Lower leg skin (tissue), 4 donors: ENCODE results near the gene FHL2. TPM values are rescaled to one million over a fixed set of nuclear protein-coding genes. Genes with fewer than 3 reads are reported as not detected.
"Not testable (repeated sequence)": the region's sequence is repeated elsewhere in the genome, so short reads cannot be mapped to it uniquely, and the experiment has no call there.

Experiments
- DNase-seq, 2 donors: peaks; one replicate each; pipeline ENCODE4 v3.0.0-alpha.2; 2019; ENCODE audit warnings: low spot score in 2 of 2
- H3K4me3 ChIP-seq: fragments of 200-600 bp; sonication (generic); 2 replicates; pipeline ENCODE4 v1.5.1; 2017; ENCODE audit warnings: mild to moderate bottlenecking, low read depth; ENCODE audit not compliant: poor library complexity, severe bottlenecking
- POLR2A ChIP-seq, 2 donors: fragments of 450-650 bp; IDR thresholded peaks; one replicate each; pipeline ENCODE4 v1.6.1; 2016 to 2017; ENCODE audit warnings: antibody characterized with exemption in 2 of 2, mild to moderate bottlenecking in 1 of 2, moderate library complexity in 1 of 2
- WGBS, 2 donors: methylation state at CpG; one replicate each; pipeline ENCODE4 v1.1.5; 2018; 5-methylcytosine and 5-hydroxymethylcytosine counted together
- intact Hi-C: fragments of 100-400 bp; cut with DNase I; formaldehyde crosslinking; loops from one replicate; pipeline ENCODE4 v1.15.0; 2023; ENCODE audit warnings: low total_unique reads
- total RNA-seq, 4 donors: library from RNA; depleted of rRNA; stranded (reverse); fragments of >200 nt; gene quantifications; one replicate each; pipeline ENCODE4 v1.1.0, GENCODE V29; 2016
- TF ChIP-seq, protein P1 (sequence below), 3 donors: fragments of 450-650 bp; IDR thresholded peaks; one replicate each; pipeline ENCODE4 v1.5.1; 2016; ENCODE audit warnings: antibody characterized with exemption in 3 of 3, mild to moderate bottlenecking in 3 of 3, moderate library complexity in 2 of 3

Gene FHL2
- total RNA-seq, 4 donors from 2014 or later: 48.3 to 67.3 (median 49.3) TPM

GRCh38 chr2:105427485-105427884 lies 28.6 kb upstream of the FHL2 start:
- H3K4me3 ChIP-seq: no peak overlapping the region
- no peak for TF ChIP-seq POLR2A (IDR thresholded peaks at IDR 0.05)
- TF ChIP-seq, protein P1, sequence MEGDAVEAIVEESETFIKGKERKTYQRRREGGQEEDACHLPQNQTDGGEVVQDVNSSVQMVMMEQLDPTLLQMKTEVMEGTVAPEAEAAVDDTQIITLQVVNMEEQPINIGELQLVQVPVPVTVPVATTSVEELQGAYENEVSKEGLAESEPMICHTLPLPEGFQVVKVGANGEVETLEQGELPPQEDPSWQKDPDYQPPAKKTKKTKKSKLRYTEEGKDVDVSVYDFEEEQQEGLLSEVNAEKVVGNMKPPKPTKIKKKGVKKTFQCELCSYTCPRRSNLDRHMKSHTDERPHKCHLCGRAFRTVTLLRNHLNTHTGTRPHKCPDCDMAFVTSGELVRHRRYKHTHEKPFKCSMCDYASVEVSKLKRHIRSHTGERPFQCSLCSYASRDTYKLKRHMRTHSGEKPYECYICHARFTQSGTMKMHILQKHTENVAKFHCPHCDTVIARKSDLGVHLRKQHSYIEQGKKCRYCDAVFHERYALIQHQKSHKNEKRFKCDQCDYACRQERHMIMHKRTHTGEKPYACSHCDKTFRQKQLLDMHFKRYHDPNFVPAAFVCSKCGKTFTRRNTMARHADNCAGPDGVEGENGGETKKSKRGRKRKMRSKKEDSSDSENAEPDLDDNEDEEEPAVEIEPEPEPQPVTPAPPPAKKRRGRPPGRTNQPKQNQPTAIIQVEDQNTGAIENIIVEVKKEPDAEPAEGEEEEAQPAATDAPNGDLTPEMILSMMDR (IDR thresholded peaks at IDR 0.05): no peak
- intact Hi-C loops: no loop called here
- no peak for DNase-seq
- WGBS, 2 donors: 66 to 73% methylated on average over 4 of the region's 4 CpGs

GRCh38 chr2:105426626-105427292 lies 27.9 kb upstream of the FHL2 start:
- no peak for TF ChIP-seq POLR2A (IDR thresholded peaks at IDR 0.05)
- TF ChIP-seq, protein P1 (IDR thresholded peaks at IDR 0.05): no peak
- H3K4me3 ChIP-seq: no peak overlapping the region
- DNase-seq: no peak
- intact Hi-C loops: no loop called here
- WGBS, 2 donors: 35 to 37% methylated on average over 9 of the region's 9 CpGs

- 52 to 67% methylated on average over 6 of the region's 6 CpGs for WGBS, 2 donors
- intact Hi-C loops: no loop called here
- H3K4me3 ChIP-seq: no peak overlapping the region
- TF ChIP-seq, protein P1 (IDR thresholded peaks at IDR 0.05): no peak
- TF ChIP-seq POLR2A (IDR thresholded peaks at IDR 0.05): no peak
- no peak for DNase-seq
Observed at GRCh38 chr2:105425936-105426625, 27.2 kb upstream of the FHL2 start.

GRCh38 chr2:105424836-105425235 lies 26.0 kb upstream of the FHL2 start:
- H3K4me3 ChIP-seq, DNase-seq, intact Hi-C loops: not testable (repeated sequence)
- WGBS, 2 donors: 94% methylated on average over 3 of the region's 3 CpGs

DNA sequence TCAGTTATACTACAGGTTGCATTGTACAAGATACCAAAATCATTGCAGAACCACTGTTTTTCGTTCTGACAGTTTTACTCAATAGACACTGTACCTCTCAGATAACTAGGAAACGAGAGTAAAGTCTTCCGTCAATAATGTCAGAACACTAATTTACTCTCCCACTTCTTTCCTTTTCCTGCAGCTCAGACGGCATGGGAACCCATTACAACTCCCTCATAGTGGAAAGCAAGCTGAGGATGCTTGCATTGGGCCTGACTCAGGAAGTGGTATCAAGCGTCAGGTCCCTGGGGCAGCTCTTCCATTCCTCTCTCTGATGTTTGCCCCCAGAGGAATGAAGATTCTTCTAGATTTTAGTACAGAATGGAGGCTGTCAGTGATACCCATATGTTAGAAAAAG lies 23.9 kb upstream of the FHL2 start:
- intact Hi-C loops: no loop called here

GRCh38 chr2:105421053-105421452 lies 22.2 kb upstream of the FHL2 start:
- DNase-seq: no peak
- no peak overlapping the region for H3K4me3 ChIP-seq
- intact Hi-C loops: no loop called here
- WGBS, 2 donors: 88 to 90% methylated on average over 2 of the region's 2 CpGs
- TF ChIP-seq, protein P1 (IDR thresholded peaks at IDR 0.05): no peak
- TF ChIP-seq POLR2A (IDR thresholded peaks at IDR 0.05): no peak

More for the DNA sequence above, 23.9 kb upstream of the FHL2 start:
- no peak for TF ChIP-seq POLR2A (IDR thresholded peaks at IDR 0.05)
- TF ChIP-seq, protein P1 (IDR thresholded peaks at IDR 0.05): no peak
- DNase-seq: no peak
- H3K4me3 ChIP-seq: no peak overlapping the region
- 79 to 82% methylated on average over 5 of the region's 5 CpGs for WGBS, 2 donors
